ENCODE data around the gene NEXN.
"Not testable (repeated sequence)": the region's sequence is repeated elsewhere in the genome, so short reads cannot be mapped to it uniquely, and the experiment has no call there.

GRCh38 chr1:77983352-77983996 is 95.0 kb downstream of the NEXN start:
- TF ChIP-seq CTCF, POLR2A (IDR thresholded peaks at IDR 0.05): not testable (repeated sequence)

Data from prostate gland (tissue), 2 donors.